VCaP (cell line): ENCODE measurements around the gene ABHD17B.

Experiments
- H3K27ac ChIP-seq: fragments of 450-650 bp; 2 replicates; pipeline ENCODE4 v1.5.1; 2017
- TF ChIP-seq, protein P1 (sequence below): fragments of 450-650 bp; conservative IDR thresholded peaks from 2 replicates; pipeline ENCODE4 v1.5.1; 2017; ENCODE audit warnings: mild to moderate bottlenecking, moderate library complexity

ABHD17B gene

DNA sequence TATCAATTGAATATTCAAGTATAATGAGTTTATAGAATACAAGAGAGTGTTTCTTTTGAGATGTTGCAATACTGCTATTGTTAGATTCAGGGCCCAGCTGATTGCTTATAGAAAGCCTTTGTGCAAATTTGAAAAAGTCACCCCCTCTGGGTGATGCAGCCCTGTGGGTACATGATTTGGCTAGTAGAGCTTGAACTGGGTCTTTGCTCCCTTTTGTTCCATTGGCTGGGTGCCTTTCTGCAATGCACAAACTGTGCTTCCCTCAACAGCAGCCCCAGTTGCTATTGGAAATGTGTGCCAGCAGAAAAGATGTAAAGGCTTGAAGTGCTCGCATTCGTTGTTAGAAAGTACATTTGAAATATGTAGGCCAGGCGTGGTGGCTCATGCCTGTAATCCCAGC, 80.8 kb downstream of the ABHD17B start:
- TF ChIP-seq, protein P1, sequence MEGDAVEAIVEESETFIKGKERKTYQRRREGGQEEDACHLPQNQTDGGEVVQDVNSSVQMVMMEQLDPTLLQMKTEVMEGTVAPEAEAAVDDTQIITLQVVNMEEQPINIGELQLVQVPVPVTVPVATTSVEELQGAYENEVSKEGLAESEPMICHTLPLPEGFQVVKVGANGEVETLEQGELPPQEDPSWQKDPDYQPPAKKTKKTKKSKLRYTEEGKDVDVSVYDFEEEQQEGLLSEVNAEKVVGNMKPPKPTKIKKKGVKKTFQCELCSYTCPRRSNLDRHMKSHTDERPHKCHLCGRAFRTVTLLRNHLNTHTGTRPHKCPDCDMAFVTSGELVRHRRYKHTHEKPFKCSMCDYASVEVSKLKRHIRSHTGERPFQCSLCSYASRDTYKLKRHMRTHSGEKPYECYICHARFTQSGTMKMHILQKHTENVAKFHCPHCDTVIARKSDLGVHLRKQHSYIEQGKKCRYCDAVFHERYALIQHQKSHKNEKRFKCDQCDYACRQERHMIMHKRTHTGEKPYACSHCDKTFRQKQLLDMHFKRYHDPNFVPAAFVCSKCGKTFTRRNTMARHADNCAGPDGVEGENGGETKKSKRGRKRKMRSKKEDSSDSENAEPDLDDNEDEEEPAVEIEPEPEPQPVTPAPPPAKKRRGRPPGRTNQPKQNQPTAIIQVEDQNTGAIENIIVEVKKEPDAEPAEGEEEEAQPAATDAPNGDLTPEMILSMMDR: no peak
- no peak overlapping the region for H3K27ac ChIP-seq

DNA sequence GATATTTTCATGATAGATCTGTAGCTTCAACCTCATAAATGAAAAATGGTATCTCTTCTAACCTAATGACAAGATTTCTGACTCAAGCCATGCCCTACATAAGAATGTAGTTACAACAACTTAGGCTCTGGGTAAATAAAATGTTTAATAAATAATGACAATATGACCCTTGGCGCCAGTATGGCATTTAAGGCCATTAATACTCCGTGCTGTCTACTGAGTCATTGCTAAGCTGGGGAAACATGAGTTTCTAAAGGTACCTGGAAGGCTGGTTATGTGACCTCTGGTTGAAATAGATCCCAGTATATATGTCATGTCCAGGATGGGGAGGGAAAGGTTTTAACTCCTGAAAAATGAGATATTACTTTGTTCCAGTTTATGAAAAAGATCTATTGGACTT, 84.7 kb downstream of the ABHD17B start:
- TF ChIP-seq, protein P1: no peak
- no peak overlapping the region for H3K27ac ChIP-seq

DNA sequence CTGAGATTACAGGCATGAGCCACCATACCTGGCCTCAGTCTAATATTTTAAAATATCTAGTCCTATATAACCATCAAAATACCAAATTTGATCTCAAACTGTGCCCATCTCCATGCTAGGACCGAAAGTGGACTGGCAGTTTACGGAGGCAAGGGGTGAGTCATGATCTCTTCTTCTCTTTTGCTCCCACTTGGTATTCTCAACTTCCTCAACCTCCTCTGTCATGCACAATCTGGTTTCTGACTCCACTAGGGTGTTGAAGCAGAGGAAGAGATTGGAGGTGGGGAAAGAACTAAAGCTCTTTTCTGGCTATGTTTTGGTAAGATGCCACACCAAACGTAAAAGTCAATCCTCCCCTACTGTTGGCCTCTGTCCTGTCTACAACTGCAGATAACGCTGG, 86.7 kb downstream of the ABHD17B start:
- H3K27ac ChIP-seq: no peak overlapping the region
- TF ChIP-seq, protein P1: no peak

GRCh38 chr9:71822935-71823334, 88.1 kb downstream of the ABHD17B start:
- no peak overlapping the region for H3K27ac ChIP-seq
- TF ChIP-seq, protein P1: no peak

GRCh38 chr9:71822456-71822855, 88.5 kb downstream of the ABHD17B start:
- H3K27ac ChIP-seq: no peak overlapping the region
- TF ChIP-seq, protein P1: no peak

- no peak overlapping the region for H3K27ac ChIP-seq
- TF ChIP-seq, protein P1: no peak
Measured at GRCh38 chr9:71821405-71821804, 89.6 kb downstream of the ABHD17B start.

- no peak overlapping the region for H3K27ac ChIP-seq
- TF ChIP-seq, protein P1: no peak
Measured at GRCh38 chr9:71820403-71820921, 90.5 kb downstream of the ABHD17B start.
